ENCODE measurements around the gene EIF3I.

DNA sequence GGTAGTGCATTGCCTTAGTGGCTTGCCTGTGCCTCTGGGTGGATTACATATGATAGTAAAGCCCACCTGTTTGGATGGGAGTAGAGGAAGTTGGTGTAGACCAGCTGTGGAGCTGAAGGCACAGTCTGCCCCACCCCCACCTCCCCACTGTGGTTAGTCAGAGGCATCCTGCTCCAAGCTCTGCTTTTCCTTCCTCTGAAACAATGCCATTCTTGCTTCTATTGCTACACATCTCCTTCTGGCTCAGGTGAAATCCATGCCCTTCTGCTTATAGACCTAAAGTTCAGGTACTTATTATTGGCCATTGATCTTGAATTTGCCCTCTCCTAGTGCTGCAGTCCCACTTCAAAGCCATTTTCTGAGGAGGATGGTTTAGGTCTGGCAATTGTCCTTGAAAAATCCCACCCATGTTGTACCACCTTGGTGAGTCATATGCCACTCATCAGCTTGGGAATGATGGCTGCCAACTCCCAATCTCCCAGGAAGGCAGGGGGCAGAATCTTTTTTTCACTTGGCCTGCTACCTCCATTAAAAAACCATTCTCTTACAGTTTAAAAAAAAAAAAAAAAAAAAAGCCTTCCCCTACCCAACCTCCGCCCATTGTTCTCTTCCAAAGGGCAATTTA, 49.5 kb upstream of the EIF3I start:
- TF ChIP-seq, protein P1, sequence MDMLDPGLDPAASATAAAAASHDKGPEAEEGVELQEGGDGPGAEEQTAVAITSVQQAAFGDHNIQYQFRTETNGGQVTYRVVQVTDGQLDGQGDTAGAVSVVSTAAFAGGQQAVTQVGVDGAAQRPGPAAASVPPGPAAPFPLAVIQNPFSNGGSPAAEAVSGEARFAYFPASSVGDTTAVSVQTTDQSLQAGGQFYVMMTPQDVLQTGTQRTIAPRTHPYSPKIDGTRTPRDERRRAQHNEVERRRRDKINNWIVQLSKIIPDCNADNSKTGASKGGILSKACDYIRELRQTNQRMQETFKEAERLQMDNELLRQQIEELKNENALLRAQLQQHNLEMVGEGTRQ (IDR thresholded peaks at IDR 0.05; ENCODE audit: borderline replicate concordance, low read depth, low read length), result no peak
- TF ChIP-seq JUND (IDR thresholded peaks at IDR 0.05) (no peak), EP300 (IDR thresholded peaks at IDR 0.05; ENCODE audit: borderline replicate concordance in 1 of 2, low read depth in 1 of 2, low read length in 1 of 2) (no peak), EZH2phosphoT487 (IDR thresholded peaks at IDR 0.05; ENCODE audit: borderline replicate concordance, low read depth) (no peak), RAD21 (IDR thresholded peaks at IDR 0.05; ENCODE audit: low read length) (no peak), RXRA (IDR thresholded peaks at IDR 0.05; ENCODE audit: borderline replicate concordance, low read depth) (no peak)
- TF ChIP-seq, protein P2, sequence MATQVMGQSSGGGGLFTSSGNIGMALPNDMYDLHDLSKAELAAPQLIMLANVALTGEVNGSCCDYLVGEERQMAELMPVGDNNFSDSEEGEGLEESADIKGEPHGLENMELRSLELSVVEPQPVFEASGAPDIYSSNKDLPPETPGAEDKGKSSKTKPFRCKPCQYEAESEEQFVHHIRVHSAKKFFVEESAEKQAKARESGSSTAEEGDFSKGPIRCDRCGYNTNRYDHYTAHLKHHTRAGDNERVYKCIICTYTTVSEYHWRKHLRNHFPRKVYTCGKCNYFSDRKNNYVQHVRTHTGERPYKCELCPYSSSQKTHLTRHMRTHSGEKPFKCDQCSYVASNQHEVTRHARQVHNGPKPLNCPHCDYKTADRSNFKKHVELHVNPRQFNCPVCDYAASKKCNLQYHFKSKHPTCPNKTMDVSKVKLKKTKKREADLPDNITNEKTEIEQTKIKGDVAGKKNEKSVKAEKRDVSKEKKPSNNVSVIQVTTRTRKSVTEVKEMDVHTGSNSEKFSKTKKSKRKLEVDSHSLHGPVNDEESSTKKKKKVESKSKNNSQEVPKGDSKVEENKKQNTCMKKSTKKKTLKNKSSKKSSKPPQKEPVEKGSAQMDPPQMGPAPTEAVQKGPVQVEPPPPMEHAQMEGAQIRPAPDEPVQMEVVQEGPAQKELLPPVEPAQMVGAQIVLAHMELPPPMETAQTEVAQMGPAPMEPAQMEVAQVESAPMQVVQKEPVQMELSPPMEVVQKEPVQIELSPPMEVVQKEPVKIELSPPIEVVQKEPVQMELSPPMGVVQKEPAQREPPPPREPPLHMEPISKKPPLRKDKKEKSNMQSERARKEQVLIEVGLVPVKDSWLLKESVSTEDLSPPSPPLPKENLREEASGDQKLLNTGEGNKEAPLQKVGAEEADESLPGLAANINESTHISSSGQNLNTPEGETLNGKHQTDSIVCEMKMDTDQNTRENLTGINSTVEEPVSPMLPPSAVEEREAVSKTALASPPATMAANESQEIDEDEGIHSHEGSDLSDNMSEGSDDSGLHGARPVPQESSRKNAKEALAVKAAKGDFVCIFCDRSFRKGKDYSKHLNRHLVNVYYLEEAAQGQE (IDR thresholded peaks at IDR 0.05; ENCODE audit: low read depth, low read length), result no peak
- TF ChIP-seq, protein P3, sequence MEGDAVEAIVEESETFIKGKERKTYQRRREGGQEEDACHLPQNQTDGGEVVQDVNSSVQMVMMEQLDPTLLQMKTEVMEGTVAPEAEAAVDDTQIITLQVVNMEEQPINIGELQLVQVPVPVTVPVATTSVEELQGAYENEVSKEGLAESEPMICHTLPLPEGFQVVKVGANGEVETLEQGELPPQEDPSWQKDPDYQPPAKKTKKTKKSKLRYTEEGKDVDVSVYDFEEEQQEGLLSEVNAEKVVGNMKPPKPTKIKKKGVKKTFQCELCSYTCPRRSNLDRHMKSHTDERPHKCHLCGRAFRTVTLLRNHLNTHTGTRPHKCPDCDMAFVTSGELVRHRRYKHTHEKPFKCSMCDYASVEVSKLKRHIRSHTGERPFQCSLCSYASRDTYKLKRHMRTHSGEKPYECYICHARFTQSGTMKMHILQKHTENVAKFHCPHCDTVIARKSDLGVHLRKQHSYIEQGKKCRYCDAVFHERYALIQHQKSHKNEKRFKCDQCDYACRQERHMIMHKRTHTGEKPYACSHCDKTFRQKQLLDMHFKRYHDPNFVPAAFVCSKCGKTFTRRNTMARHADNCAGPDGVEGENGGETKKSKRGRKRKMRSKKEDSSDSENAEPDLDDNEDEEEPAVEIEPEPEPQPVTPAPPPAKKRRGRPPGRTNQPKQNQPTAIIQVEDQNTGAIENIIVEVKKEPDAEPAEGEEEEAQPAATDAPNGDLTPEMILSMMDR (IDR thresholded peaks at IDR 0.05), result no peak

Measured in SK-N-SH (cell line).